ENCODE data around the gene TIMM23. TPM values are rescaled to one million over a fixed set of nuclear protein-coding genes. Genes with fewer than 3 reads are reported as not detected.
A peak's percentile ranks its signal among the peaks of the same experiment; 100 is the strongest.

The TIMM23 gene
- total and polyA plus RNA-seq, 11 donors: 73.9 to 123 (median 85.1) TPM

- Histone ChIP-seq H3K27me3 (peaks cover 0 to 8% (median 0%) of the 10 kb centered on the region in 9 donors), H3K4me3 (no peak overlapping the region), H3K4me1 (peaks cover 10 to 35% (median 28%) of the 10 kb centered on the region in 12 donors), H3K27ac (no peak overlapping the region), H3K36me3 (peaks cover 0 to 8% (median 0%) of the 10 kb centered on the region in 9 donors), H3K9me3 (no peaks in the 10 kb centered on the region)
- WGBS, 4 donors: 74 to 95% (median 81%) methylated on average over 6 of the region's 6 CpGs
- ATAC-seq: no peak
- no peak for DNase-seq
- TF ChIP-seq POLR2A (IDR thresholded peaks at IDR 0.05) (no peak), CTCF (IDR thresholded peaks at IDR 0.05) (no peak)
- intact Hi-C loops (cut with DNase I): no loop called here
These were observed 59.6 kb downstream of the TIMM23 start for GRCh38 chr10:46031648-46032532.

- Histone ChIP-seq H3K27ac (no peak overlapping the region), H3K4me3 (no peak overlapping the region), H3K36me3 (no peaks in the 10 kb centered on the region), H3K27me3 (peaks cover 0 to 8% (median 0%) of the 10 kb centered on the region in 9 donors), H3K9me3 (no peaks in the 10 kb centered on the region), H3K4me1 (peaks cover under 1 to 18% (median 12%) of the 10 kb centered on the region in 12 donors)
- TF ChIP-seq POLR2A (IDR thresholded peaks at IDR 0.05) (no peak), CTCF (IDR thresholded peaks at IDR 0.05) (no peak)
- ATAC-seq: no peak
- peak in 1 of 5 donors; percentile 27 for DNase-seq
- intact Hi-C loops (cut with DNase I): no loop called here
These were observed 61.3 kb downstream of the TIMM23 start for GRCh38 chr10:46033602-46034011.

DNA sequence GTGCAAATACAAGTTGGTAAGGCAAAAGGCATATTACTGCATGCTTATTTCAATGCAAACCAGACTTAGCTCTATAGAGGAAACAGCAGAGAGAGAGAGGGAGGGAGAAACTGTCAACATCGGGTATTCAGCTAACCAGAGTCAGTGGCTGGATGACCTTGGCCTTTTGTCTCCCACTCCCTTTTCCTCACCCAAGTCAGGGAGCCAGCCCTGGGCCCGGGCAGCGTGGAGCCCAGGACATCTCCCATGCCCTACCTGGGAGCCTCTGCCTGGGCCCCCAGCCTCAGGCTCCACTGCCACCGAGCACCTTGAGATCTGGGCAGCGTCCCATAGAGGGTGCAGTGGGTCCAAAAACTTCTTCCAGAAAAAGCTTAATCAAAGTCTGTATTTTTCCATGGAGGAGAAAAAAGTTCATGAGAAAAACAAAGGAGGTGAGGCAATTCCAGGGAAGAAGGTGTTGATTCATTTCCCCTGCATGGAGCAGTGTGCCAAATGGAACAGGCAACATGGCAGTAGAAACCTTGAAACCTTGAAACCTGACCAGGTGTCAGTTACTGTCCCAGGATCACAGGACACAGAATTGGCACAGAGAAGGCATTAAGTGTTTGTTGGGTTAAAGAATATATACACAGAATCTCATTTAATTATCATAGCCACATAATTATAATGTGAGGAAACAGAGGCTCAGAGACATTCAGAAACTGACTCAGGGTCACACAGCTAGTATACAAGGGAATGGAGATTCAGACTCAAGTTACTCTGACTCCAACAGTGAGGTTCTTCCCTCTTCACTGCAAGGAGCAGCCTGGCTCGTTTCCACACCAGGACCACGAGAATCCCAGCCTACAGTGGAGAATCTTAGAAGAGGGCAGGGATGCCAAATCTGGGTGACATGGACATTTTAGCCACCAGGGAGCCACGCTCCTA lies 63.9 kb downstream of the TIMM23 start:
- Histone ChIP-seq H3K36me3 (no peaks in the 10 kb centered on the region), H3K27ac (no peak overlapping the region), H3K9me3 (no peaks in the 10 kb centered on the region), H3K27me3 (peaks cover 0 to 8% (median 0%) of the 10 kb centered on the region in 9 donors), H3K4me3 (no peak overlapping the region), H3K4me1 (no peaks in the 10 kb centered on the region)
- no peak for ATAC-seq
- 59 to 76% (median 67%) methylated on average over 6 to 8 of the region's 8 CpGs for whole genome bisulfite sequencing, 4 donors
- no peak for TF ChIP-seq POLR2A (IDR thresholded peaks at IDR 0.05)
- no peak for TF ChIP-seq CTCF (IDR thresholded peaks at IDR 0.05)
- DNase-seq: no peak
- intact Hi-C loops (cut with DNase I): loop anchor here in 1 of 10 donors (2.0 kb wide), 1 partner anchor 67 kb away; no protein-coding TSS in a partner anchor
